DND-41 (cell line): Measurements from ENCODE around the gene ABCD4.

Experiments used
- ATAC-seq: fragments of 200-7000 bp; cut with Tn5 transposase; 3 replicates; pipeline ENCODE4 v1.9.1; 2021; ENCODE audit warnings: low read depth; ENCODE audit not compliant: insufficient read depth
- DNase-seq: peaks from one replicate; pipeline ENCODE4 v3.0.0-alpha.2; 2020
- H2AFZ ChIP-seq: 2 replicates; pipeline ENCODE4 v1.6.0; 2012; ENCODE audit warnings: low read depth, low read length
- H3K27ac ChIP-seq: 2 replicates; pipeline ENCODE4 v1.5.1; 2012; ENCODE audit warnings: low read length, inconsistent platforms
- H3K27me3 ChIP-seq: fragments of 200-600 bp; sonication (generic); 2 replicates; pipeline ENCODE4 v1.6.0; 2012; ENCODE audit warnings: low read length, mild to moderate bottlenecking, inconsistent platforms; ENCODE audit not compliant: insufficient read depth, poor library complexity
- H3K36me3 ChIP-seq: 2 replicates; pipeline ENCODE4 v1.5.1; 2012; ENCODE audit warnings: low read length, inconsistent platforms; ENCODE audit not compliant: insufficient read depth
- H3K4me1 ChIP-seq: 2 replicates; pipeline ENCODE4 v1.5.1; 2012; ENCODE audit warnings: mild to moderate bottlenecking, low read length; ENCODE audit not compliant: insufficient read depth
- H3K4me2 ChIP-seq: 2 replicates; pipeline ENCODE4 v1.6.0; 2012; ENCODE audit warnings: mild to moderate bottlenecking, moderate library complexity, low read length, inconsistent platforms; ENCODE audit not compliant: insufficient read depth
- H3K4me3 ChIP-seq, 2 experiments: fragments of 200-600 bp in 1 of 2; shearing (Covaris generic) in 1 of 2; 2 replicates each; pipeline ENCODE4 v1.5.1; 2012 to 2016; ENCODE audit warnings: inconsistent platforms in 2 of 2, low read length in 2 of 2, mild to moderate bottlenecking in 2 of 2, low read depth in 1 of 2, moderate library complexity in 1 of 2
- H3K79me2 ChIP-seq: 2 replicates; pipeline ENCODE4 v1.6.0; 2012; ENCODE audit warnings: low read length, inconsistent platforms; ENCODE audit not compliant: insufficient read depth
- H3K9ac ChIP-seq: 2 replicates; pipeline ENCODE4 v1.6.0; 2012; ENCODE audit warnings: low read depth, mild to moderate bottlenecking, inconsistent platforms, low read length, moderate library complexity
- H3K9me3 ChIP-seq: 2 replicates; pipeline ENCODE4 v1.5.1; 2012; ENCODE audit warnings: low read length, moderate library complexity, mild to moderate bottlenecking, inconsistent platforms; ENCODE audit not compliant: insufficient read depth, severe bottlenecking
- H4K20me1 ChIP-seq: 2 replicates; pipeline ENCODE4 v1.6.0; 2012; ENCODE audit warnings: low read length; ENCODE audit not compliant: insufficient read depth
- EZH2 ChIP-seq: IDR thresholded peaks from 3 replicates; pipeline ENCODE4 v1.6.1; 2012; ENCODE audit warnings: borderline replicate concordance, low read depth, mild to moderate bottlenecking, moderate library complexity, low read length, inconsistent platforms; ENCODE audit not compliant: severe bottlenecking
- TF ChIP-seq, protein P1 (sequence below): IDR thresholded peaks from 2 replicates; pipeline ENCODE4 v1.5.1; 2012; ENCODE audit warnings: borderline replicate concordance, low read length, moderate library complexity, mild to moderate bottlenecking; ENCODE audit not compliant: poor library complexity, severe bottlenecking; ENCODE audit errors: extremely low read depth

The ABCD4 gene

DNA sequence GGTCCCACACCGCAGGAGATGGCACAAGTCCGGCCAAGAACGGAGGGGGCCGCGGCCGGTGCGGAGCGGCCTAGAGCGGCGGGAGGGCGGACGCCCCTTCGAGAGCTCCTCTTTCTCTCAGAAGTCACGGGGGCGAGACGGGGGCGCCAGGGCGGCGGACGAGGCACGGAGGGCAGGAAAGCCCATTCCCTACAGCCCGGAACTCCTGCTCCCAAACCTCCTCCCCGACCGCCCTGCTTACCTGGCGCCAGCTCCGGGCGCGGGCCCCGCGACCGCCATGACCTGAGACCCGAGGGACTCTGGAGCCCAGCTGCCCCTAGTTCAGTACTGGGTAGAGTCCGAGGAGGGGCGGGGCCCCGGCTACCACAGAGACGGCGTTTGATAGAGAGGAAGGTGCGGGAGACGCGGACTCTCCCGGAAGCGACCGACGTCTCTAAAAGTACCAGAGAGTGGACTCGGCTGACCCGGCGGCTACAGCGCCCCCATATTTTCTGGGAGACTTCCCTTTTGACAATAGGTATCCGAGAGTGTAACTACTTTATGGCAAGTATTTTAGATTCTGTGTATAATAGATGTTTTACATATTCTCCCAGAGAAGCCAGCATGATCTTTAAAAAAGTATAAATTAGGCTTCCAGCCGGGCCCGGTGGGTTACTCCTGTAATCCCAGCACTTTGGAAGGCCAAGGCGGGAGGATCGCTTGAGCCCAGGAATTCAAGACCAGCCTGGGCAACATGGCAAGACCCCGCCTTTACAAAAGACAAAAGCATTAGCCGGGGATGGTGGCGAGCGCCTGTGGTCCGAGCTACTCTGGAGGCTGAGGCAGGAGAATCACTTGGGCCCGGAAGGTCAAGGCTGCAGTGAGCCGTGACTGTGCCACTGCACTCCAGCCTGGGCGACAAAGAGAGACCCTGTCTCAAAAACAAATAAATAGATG is at the start of gene ABCD4:
ABCD4 (minus strand) TSS at position 301 of the 936 bp plus-strand sequence; CDS start at position 279, 22 bp downstream.
- DNase-seq (peak; percentile 88), ATAC-seq (peak; percentile 93)
- H3K9ac ChIP-seq: peak within 1 kb of the TSS; percentile 75
- H3K36me3 ChIP-seq: peaks cover 18% of the 10 kb centered on the region
- no peak for TF ChIP-seq EZH2
- TF ChIP-seq, protein P1, sequence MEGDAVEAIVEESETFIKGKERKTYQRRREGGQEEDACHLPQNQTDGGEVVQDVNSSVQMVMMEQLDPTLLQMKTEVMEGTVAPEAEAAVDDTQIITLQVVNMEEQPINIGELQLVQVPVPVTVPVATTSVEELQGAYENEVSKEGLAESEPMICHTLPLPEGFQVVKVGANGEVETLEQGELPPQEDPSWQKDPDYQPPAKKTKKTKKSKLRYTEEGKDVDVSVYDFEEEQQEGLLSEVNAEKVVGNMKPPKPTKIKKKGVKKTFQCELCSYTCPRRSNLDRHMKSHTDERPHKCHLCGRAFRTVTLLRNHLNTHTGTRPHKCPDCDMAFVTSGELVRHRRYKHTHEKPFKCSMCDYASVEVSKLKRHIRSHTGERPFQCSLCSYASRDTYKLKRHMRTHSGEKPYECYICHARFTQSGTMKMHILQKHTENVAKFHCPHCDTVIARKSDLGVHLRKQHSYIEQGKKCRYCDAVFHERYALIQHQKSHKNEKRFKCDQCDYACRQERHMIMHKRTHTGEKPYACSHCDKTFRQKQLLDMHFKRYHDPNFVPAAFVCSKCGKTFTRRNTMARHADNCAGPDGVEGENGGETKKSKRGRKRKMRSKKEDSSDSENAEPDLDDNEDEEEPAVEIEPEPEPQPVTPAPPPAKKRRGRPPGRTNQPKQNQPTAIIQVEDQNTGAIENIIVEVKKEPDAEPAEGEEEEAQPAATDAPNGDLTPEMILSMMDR: peak; percentile 74
- peaks cover 58% of the 10 kb centered on the region for H3K79me2 ChIP-seq
- H3K4me2 ChIP-seq: peak within 1 kb of the TSS; percentile 79
- no peaks in the 10 kb centered on the region for H3K9me3 ChIP-seq
- H3K27me3 ChIP-seq: no peaks in the 10 kb centered on the region
- peak within 1 kb of the TSS; percentile 73 for H3K27ac ChIP-seq
- peaks cover 27% of the 10 kb centered on the region for H3K4me1 ChIP-seq
- no peaks in the 10 kb centered on the region for H4K20me1 ChIP-seq
- peak within 1 kb of the TSS; percentile 83 for H2AFZ ChIP-seq
- H3K4me3 ChIP-seq: peak within 1 kb of the TSS; percentile 55 to 68

DNA sequence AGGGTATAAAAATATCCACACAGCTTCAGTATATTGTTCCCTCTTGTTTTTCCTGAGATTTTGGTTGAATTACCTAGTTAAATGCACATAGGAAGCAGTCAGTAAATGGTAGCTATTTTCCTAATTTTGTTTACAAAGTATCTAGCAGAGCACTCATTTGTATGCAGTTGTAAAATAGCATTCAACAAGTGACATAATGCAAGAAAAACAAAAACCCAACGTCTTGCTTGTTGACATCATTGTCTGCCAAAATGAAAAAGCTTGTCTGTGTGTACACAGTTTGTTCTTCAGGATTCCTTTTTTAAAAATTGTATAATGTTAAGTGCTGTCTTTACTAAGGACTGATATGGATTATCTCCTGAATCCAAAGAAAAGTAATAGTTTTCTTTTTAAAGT is 48.2 kb upstream of the ABCD4 start:
- H2AFZ ChIP-seq: no peak overlapping the region
- ATAC-seq: no peak
- H3K4me2 ChIP-seq: no peak overlapping the region
- TF ChIP-seq, protein P1: no peak
- TF ChIP-seq EZH2: no peak
- no peak overlapping the region for H3K4me3 ChIP-seq
- H3K79me2 ChIP-seq: no peaks in the 10 kb centered on the region
- no peak overlapping the region for H3K27ac ChIP-seq
- H3K9ac ChIP-seq: no peak overlapping the region
- DNase-seq: no peak
- no peaks in the 10 kb centered on the region for H3K36me3 ChIP-seq
- no peaks in the 10 kb centered on the region for H4K20me1 ChIP-seq
- no peaks in the 10 kb centered on the region for H3K4me1 ChIP-seq
- H3K27me3 ChIP-seq: peaks cover 13% of the 10 kb centered on the region
- H3K9me3 ChIP-seq: no peaks in the 10 kb centered on the region

DNA sequence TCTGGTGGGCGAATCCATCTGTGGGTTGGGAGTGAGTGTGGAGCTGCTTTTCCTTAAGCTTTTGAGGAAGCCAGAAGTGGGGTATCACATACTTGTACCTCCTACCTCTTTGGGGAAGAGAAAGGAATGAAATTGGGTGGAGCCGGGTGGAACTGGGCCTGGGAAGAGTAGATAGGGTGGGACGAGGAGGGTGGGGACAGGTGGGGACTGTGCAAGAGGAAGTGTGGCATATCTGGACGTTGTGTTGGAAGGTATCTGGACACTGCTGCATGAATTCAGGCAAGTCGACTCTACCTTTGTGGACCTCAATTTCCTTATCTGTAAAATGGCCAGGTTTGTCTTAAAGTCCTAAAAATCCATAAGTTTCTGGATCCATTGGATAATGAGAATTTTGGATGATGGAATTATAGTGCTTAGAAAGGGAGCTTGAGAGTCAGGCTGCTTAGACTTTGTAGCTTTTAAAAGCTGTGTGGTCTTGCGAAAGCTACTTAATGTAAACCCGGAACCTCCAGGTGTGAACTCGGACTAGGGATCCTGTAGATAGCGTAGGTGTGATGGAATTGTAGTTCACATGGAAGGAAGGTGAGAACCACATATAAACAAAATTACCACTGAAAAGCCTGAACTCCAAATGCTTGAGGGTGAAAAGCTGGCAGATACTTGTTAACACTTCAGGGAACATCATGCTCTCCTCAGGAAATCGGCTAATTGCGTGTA is 47.6 kb upstream of the ABCD4 start:
- Histone ChIP-seq H3K27ac (no peak overlapping the region), H2AFZ (no peak overlapping the region), H3K27me3 (peaks cover 13% of the 10 kb centered on the region), H3K4me2 (no peak overlapping the region), H3K9ac (no peak overlapping the region), H3K36me3 (no peaks in the 10 kb centered on the region), H3K4me1 (no peaks in the 10 kb centered on the region), H4K20me1 (no peaks in the 10 kb centered on the region), H3K9me3 (no peaks in the 10 kb centered on the region), H3K79me2 (no peaks in the 10 kb centered on the region), H3K4me3 (no peak overlapping the region)
- DNase-seq (no peak), ATAC-seq (no peak)
- TF ChIP-seq EZH2: no peak
- TF ChIP-seq, protein P1: no peak
